CD4-positive, alpha-beta memory T cell (primary cell): ENCODE data around the gene RAP1GAP2. TPM values are rescaled to one million over a fixed set of nuclear protein-coding genes. Genes with fewer than 3 reads are reported as not detected.

ENCODE experiments used
- CTCF ChIA-PET: fragments of 350-600 bp; sonication (Branson Sonifier 250); formaldehyde crosslinking; loops from one replicate; lab custom pipeline; 2021; ENCODE audit warnings: inconsistent platforms; ENCODE audit not compliant: partially characterized antibody; lab: Charles Lee
- POLR2A ChIA-PET: fragments of 350-600 bp; sonication (Branson Sonifier 250); formaldehyde crosslinking; loops from one replicate; lab custom pipeline; 2021; ENCODE audit not compliant: partially characterized antibody; lab: Charles Lee
- DNase-seq, 5 donors: peaks; one replicate each; pipeline versions ENCODE4 v3.0.0 to v3.0.0-alpha.2; 2020 to 2022; ENCODE audit warnings: mixed read lengths in 1 of 5
- H3K27ac ChIP-seq: one replicate; pipeline ENCODE4 v1.7.0; 2013; ENCODE audit warnings: low read depth, low read length
- H3K27me3 ChIP-seq: 2 replicates; pipeline ENCODE4 v1.7.0; 2013; ENCODE audit warnings: mild to moderate bottlenecking, low read length, moderate library complexity; ENCODE audit not compliant: insufficient read depth
- H3K36me3 ChIP-seq: 2 replicates; pipeline ENCODE4 v1.7.0; 2013; ENCODE audit warnings: mild to moderate bottlenecking, low read length, moderate library complexity; ENCODE audit not compliant: insufficient read depth
- H3K4me1 ChIP-seq: 2 replicates; pipeline ENCODE4 v1.7.0; 2013; ENCODE audit warnings: mild to moderate bottlenecking, low read length, moderate library complexity; ENCODE audit not compliant: insufficient read depth
- H3K4me3 ChIP-seq, 2 donors: one replicate each; pipeline ENCODE4 v1.7.0; 2013; ENCODE audit warnings: low read length in 2 of 2, mild to moderate bottlenecking in 1 of 2
- H3K9me3 ChIP-seq, 2 donors: one replicate each; pipeline ENCODE4 v1.7.0; 2013; ENCODE audit warnings: low read length in 2 of 2, control low read depth in 1 of 2; ENCODE audit not compliant: control insufficient read depth in 1 of 2
- H3K27ac Mint-ChIP-seq, 7 donors: one replicate each; pipeline ENCODE4 v1.8.0; 2020 to 2021; ENCODE audit warnings: mixed read lengths in 7 of 7, mild to moderate bottlenecking in 6 of 7, inconsistent platforms in 3 of 7, moderate library complexity in 3 of 7
- H3K27me3 Mint-ChIP-seq, 2 donors: one replicate each; pipeline ENCODE4 v1.8.0; 2020 to 2021; ENCODE audit warnings: mixed read lengths in 2 of 2
- H3K36me3 Mint-ChIP-seq, 2 donors: one replicate each; pipeline ENCODE4 v1.8.0; 2020 to 2021; ENCODE audit warnings: mixed read lengths in 2 of 2, inconsistent platforms in 1 of 2, mild to moderate bottlenecking in 1 of 2
- H3K4me1 Mint-ChIP-seq, 4 donors: one replicate each; pipeline ENCODE4 v1.8.0; 2020 to 2021; ENCODE audit warnings: mixed read lengths in 4 of 4, mild to moderate bottlenecking in 1 of 4
- H3K4me3 Mint-ChIP-seq, 8 donors: one replicate each; pipeline ENCODE4 v1.8.0; 2020 to 2021; ENCODE audit warnings: mixed read lengths in 8 of 8, mild to moderate bottlenecking in 7 of 8, moderate library complexity in 6 of 8, inconsistent platforms in 3 of 8
- H3K9me3 Mint-ChIP-seq, 8 donors: one replicate each; pipeline ENCODE4 v1.8.0; 2020 to 2021; ENCODE audit warnings: mixed read lengths in 8 of 8, mild to moderate bottlenecking in 5 of 8, inconsistent platforms in 3 of 8, moderate library complexity in 1 of 8
- intact Hi-C: fragments of 100-400 bp; cut with micrococcal nuclease; formaldehyde crosslinking; loops from one replicate; pipeline ENCODE4 v1.15.1; 2023
- polyA plus RNA-seq, 2 donors: library from polyadenylated mRNA; unstranded; fragments of 300-500 nt; fragmentation: Illumina TruSeq; gene quantifications; one replicate each; pipeline ENCODE4 v1.2.3, GENCODE V29; 2021
- total RNA-seq, 2 experiments: library from RNA; stranded (reverse); gene quantifications; one replicate each; pipeline ENCODE4 v1.2.3, GENCODE V29; 2021

RAP1GAP2 gene
- total and polyA plus RNA-seq, 4 experiments from 2014 or later = 0.38 to 9.9 (median 8.0) TPM

DNA sequence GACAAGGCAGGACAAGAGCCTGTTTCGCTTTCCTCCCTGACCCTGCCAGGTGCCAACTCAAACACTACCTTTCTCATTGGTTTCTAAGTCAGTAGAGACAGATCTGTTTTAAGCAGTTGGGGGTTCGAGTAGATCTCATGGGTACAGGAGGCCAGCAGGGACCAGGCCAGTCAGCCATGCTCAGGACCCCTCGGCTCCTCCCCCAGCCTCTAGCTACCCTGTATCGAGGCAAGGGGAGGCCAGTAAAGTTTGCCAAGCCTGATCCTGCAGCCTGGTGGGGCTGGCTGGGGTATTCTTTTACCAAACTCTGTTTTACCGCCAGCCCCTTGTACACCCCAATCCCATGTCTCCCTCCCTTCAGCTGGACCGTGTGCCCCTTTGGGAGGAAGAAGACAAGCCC is 240.6 kb downstream of the RAP1GAP2 start:
- no peak overlapping the region for H3K4me3 ChIP-seq
- H3K4me1 ChIP-seq = peaks cover 10% of the 10 kb centered on the region
- CTCF ChIA-PET = interaction anchor here (0.7 to 0.8 kb wide), 2 partner anchors 25 to 127 kb away, joined by 3 read pairs; no protein-coding TSS in a partner anchor
- H3K36me3 ChIP-seq = no peaks in the 10 kb centered on the region
- no peak for DNase-seq
- no peaks in the 10 kb centered on the region for H3K9me3 ChIP-seq
- H3K27ac Mint-ChIP-seq = no peak overlapping the region
- POLR2A ChIA-PET = interaction anchor here (1.7 kb wide), 1 partner anchor 12 kb away, joined by 4 read pairs; no protein-coding TSS in a partner anchor
- intact Hi-C loops = no loop called here
- peaks cover 0 to 3% of the 10 kb centered on the region in 2 donors for H3K27me3 Mint-ChIP-seq
- peaks cover 5 to 13% (median 10%) of the 10 kb centered on the region in 4 donors for H3K4me1 Mint-ChIP-seq
- no peak overlapping the region for H3K27ac ChIP-seq
- H3K27me3 ChIP-seq = no peaks in the 10 kb centered on the region
- peaks cover 12 to 16% of the 10 kb centered on the region in 2 donors for H3K36me3 Mint-ChIP-seq
- peaks cover 0 to 3% (median 0%) of the 10 kb centered on the region in 8 donors for H3K9me3 Mint-ChIP-seq
- no peak overlapping the region for H3K4me3 Mint-ChIP-seq

DNA sequence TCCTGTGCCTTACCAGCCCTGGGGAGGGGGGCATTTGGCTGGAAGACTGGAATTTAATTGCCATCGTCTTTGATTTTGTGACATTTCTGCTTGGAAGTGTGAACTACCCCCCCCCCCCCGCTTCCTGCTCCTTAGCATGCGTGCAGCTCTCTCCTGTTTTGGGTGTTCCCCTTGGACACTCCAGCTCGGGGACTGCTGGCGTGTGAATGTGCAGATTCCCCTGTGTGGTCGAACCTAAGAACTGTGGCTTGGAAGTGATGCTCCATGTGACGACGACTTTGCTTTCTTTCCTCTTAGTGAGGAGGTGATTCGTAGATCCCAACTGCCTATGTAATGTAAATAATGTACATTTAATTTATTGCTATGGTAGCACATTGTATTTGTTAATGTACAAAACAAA is 241.0 kb downstream of the RAP1GAP2 start:
- peaks cover 0 to 5% (median under 1%) of the 10 kb centered on the region in 8 donors for H3K9me3 Mint-ChIP-seq

DNA sequence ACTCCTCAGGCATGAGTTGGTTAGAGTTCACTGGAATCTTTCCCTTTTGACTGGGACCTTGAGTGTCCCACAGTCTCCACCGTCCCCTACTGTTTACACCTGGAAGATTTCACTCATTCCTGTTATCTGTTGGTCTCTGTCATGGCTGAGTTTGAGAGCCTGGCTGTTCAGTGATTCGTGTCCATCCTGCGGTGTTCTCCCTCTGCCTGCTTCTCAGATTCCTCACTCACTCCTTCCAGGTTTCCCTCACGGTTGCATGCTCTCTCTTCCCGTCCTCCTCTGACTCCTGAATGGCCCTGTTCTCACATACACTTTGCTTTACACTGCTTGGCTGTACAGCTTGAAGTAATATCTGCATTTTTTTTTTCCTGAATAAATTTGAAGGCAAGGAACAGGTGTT is 242.7 kb downstream of the RAP1GAP2 start:
- Mint-ChIP-seq H3K27me3 (peaks cover 0 to 3% of the 10 kb centered on the region in 2 donors), H3K27ac (peak overlapping the region in 2 of 7 donors; percentile 53 to 75), H3K9me3 (peaks cover 0 to 18% (median 11%) of the 10 kb centered on the region in 8 donors), H3K36me3 (peaks cover 4 to 5% of the 10 kb centered on the region in 2 donors), H3K4me3 (peak overlapping the region in 1 of 8 donors; percentile 35), H3K4me1 (peaks cover 5 to 13% (median 10%) of the 10 kb centered on the region in 4 donors)
- POLR2A ChIA-PET = interaction anchor here (2.0 kb wide), 1 partner anchor 10 kb away, joined by 10 read pairs; no protein-coding TSS in a partner anchor
- no peaks in the 10 kb centered on the region for H3K9me3 ChIP-seq
- H3K4me1 ChIP-seq = peaks cover 10% of the 10 kb centered on the region
- DNase-seq = no peak
- H3K27ac ChIP-seq = no peak overlapping the region
- intact Hi-C loops = no loop called here
- H3K27me3 ChIP-seq = no peaks in the 10 kb centered on the region
- H3K36me3 ChIP-seq = no peaks in the 10 kb centered on the region
- CTCF ChIA-PET = interaction anchor here (0.7 to 1.3 kb wide), 2 partner anchors 10 to 24 kb away, joined by 3 to 7 read pairs; no protein-coding TSS in a partner anchor
- no peak overlapping the region for H3K4me3 ChIP-seq

More for the DNA sequence above, 241.0 kb downstream of the RAP1GAP2 start:
- H3K4me3 Mint-ChIP-seq = no peak overlapping the region
- Histone ChIP-seq H3K9me3 (no peaks in the 10 kb centered on the region), H3K27ac (no peak overlapping the region), H3K4me3 (no peak overlapping the region), H3K27me3 (no peaks in the 10 kb centered on the region), H3K36me3 (no peaks in the 10 kb centered on the region), H3K4me1 (peaks cover 10% of the 10 kb centered on the region)
- no peak overlapping the region for H3K27ac Mint-ChIP-seq
- POLR2A ChIA-PET = interaction anchor here (1.7 kb wide), 1 partner anchor 11 kb away, joined by 4 read pairs; no protein-coding TSS in a partner anchor
- DNase-seq = no peak
- H3K27me3 Mint-ChIP-seq = peaks cover 0 to 3% of the 10 kb centered on the region in 2 donors
- peaks cover 5 to 13% (median 10%) of the 10 kb centered on the region in 4 donors for H3K4me1 Mint-ChIP-seq
- intact Hi-C loops = no loop called here
- H3K36me3 Mint-ChIP-seq = peaks cover 11 to 14% of the 10 kb centered on the region in 2 donors
- CTCF ChIA-PET = no interaction called here

DNA sequence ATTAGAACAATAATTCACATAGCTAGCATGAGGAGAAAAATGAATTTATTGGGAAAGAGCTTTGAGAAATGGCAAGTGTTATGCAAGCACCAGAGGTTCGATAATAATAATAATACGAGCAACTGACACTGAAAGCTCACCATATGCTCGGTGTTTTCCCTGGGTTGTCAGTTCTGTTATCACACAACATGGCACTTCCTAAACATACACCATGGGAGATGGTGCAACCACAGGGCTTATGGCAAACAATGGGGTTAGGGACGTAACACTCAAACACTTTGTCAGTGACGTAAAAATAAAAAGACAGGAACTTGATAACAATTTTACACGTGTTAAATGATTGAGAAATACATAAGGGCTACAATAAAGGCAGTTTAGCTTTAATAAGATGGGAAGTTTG is 243.5 kb downstream of the RAP1GAP2 start:
- intact Hi-C loops = no loop called here
- H3K4me1 Mint-ChIP-seq = peaks cover 5 to 13% (median 10%) of the 10 kb centered on the region in 4 donors
- H3K9me3 ChIP-seq = no peaks in the 10 kb centered on the region
- no peaks in the 10 kb centered on the region for H3K27me3 ChIP-seq
- ChIA-PET POLR2A (interaction anchor here (2.0 kb wide), 1 partner anchor 9 kb away, joined by 10 read pairs; no protein-coding TSS in a partner anchor), CTCF (interaction anchor here (0.9 to 1.3 kb wide), 2 partner anchors 9 to 24 kb away, joined by 3 to 7 read pairs; no protein-coding TSS in a partner anchor)
- peaks cover 3 to 4% of the 10 kb centered on the region in 2 donors for H3K36me3 Mint-ChIP-seq
- H3K4me3 Mint-ChIP-seq = peak overlapping the region in 2 of 8 donors; percentile 20 to 39
- peaks cover 10% of the 10 kb centered on the region for H3K4me1 ChIP-seq
- H3K27ac Mint-ChIP-seq = peak overlapping the region in 2 of 7 donors; percentile 36 to 41
- H3K27me3 Mint-ChIP-seq = peaks cover 0 to 3% of the 10 kb centered on the region in 2 donors
- no peak overlapping the region for H3K27ac ChIP-seq
- no peaks in the 10 kb centered on the region for H3K36me3 ChIP-seq
- no peak overlapping the region for H3K4me3 ChIP-seq
- H3K9me3 Mint-ChIP-seq = peaks cover 0 to 24% (median 17%) of the 10 kb centered on the region in 8 donors
- DNase-seq = peak in 1 of 5 donors; percentile 25

DNA sequence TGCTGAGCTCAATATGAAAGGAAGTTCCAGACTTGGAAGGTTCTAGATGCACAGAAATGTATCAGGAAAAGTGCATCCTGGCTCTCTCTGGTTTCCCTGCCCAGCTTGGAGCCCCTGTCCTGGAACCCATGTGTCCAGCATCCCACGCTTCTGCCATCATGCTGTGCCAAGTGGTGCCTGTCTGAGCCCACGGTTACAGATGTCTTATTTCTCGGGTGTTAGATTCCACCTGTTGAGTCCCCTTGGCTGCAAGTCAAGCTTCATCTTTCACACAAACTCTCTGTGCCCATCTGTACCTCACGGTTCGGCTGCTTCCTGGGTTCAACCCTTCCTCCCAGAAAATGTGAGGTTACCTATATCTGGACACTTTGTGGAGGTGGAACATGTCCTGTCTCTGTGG is 244.6 kb downstream of the RAP1GAP2 start:
- ChIA-PET CTCF (interaction anchor here (1.3 kb wide), 1 partner anchor 8 kb away, joined by 3 read pairs; no protein-coding TSS in a partner anchor), POLR2A (no interaction called here)
- no peaks in the 10 kb centered on the region for H3K27me3 ChIP-seq
- Mint-ChIP-seq H3K4me3 (no peak overlapping the region), H3K4me1 (peaks cover 5 to 13% (median 9%) of the 10 kb centered on the region in 4 donors), H3K36me3 (peaks cover 0 to under 1% of the 10 kb centered on the region in 2 donors), H3K27ac (no peak overlapping the region), H3K9me3 (peaks cover 0 to 24% (median 17%) of the 10 kb centered on the region in 8 donors), H3K27me3 (peaks cover 0 to 3% of the 10 kb centered on the region in 2 donors)
- H3K4me3 ChIP-seq = no peak overlapping the region
- no peak overlapping the region for H3K27ac ChIP-seq
- DNase-seq = no peak
- peaks cover 10% of the 10 kb centered on the region for H3K4me1 ChIP-seq
- no peaks in the 10 kb centered on the region for H3K36me3 ChIP-seq
- intact Hi-C loops = no loop called here
- no peaks in the 10 kb centered on the region for H3K9me3 ChIP-seq

DNA sequence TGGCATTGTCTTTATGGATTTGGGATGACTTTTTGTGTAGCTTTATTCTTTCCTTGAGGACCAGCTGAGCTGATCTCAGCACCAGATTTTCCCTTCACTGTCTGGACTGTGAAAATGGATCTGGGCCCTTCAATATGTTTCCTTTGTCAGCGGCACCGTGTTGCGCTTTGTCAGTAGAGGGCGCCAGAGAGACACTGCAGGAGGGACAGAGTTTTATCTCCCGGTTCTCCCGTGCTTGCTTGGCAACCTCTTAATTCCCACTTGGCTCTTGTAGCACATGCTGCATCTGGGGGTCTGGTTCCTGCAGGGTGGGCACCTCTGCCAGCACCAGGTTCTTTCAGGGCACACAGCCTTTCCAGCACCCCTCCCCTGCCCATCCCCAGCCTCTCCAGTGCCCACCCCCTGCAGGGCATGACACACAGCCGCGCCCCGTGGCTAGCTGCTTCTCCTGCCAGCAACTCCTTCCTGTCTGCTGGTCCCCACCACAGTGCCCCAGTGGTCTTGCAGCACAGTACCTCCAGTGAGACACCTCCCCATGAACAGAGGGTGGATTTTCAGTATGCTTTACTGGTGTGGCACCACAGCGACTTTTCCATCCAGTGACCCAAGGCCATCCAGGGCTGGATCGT is 247.6 kb downstream of the RAP1GAP2 start:
- Histone ChIP-seq H3K27ac (no peak overlapping the region), H3K36me3 (no peaks in the 10 kb centered on the region), H3K4me3 (no peak overlapping the region), H3K9me3 (no peaks in the 10 kb centered on the region), H3K27me3 (no peaks in the 10 kb centered on the region), H3K4me1 (peaks cover 16% of the 10 kb centered on the region)
- intact Hi-C loops = no loop called here
- POLR2A ChIA-PET = no interaction called here
- Mint-ChIP-seq H3K4me3 (no peak overlapping the region), H3K9me3 (peaks cover 0 to 24% (median 17%) of the 10 kb centered on the region in 8 donors), H3K27me3 (peaks cover 0 to 3% of the 10 kb centered on the region in 2 donors), H3K36me3 (peaks cover 0 to under 1% of the 10 kb centered on the region in 2 donors), H3K27ac (no peak overlapping the region), H3K4me1 (peaks cover 6 to 16% (median 10%) of the 10 kb centered on the region in 4 donors)
- CTCF ChIA-PET = no interaction called here
- no peak for DNase-seq

DNA sequence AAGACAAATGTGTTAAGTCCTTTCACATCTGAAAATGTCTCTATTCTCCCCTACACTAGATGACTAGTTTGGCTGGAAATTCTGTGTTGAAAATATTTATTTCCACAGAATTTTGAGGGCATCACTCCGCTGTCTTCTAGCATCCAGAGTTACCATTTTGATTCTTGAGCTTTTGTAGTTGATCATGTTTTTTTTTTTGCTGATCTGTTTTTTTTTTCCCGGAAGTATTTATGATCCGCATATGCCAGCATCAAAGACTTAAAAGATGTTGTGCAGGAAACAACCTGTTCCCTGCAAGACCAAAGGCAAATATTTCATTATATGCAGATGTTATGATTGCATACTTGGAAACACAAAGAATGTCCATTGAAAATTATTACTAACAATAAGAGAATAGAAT is 250.5 kb downstream of the RAP1GAP2 start:
- Histone ChIP-seq H3K36me3 (no peaks in the 10 kb centered on the region), H3K9me3 (no peaks in the 10 kb centered on the region), H3K27ac (no peak overlapping the region), H3K4me1 (peaks cover 15% of the 10 kb centered on the region), H3K27me3 (no peaks in the 10 kb centered on the region), H3K4me3 (no peak overlapping the region)
- DNase-seq = no peak
- Mint-ChIP-seq H3K27me3 (no peaks in the 10 kb centered on the region), H3K36me3 (peaks cover 0 to 4% of the 10 kb centered on the region in 2 donors), H3K4me3 (no peak overlapping the region), H3K9me3 (peaks cover 0 to 24% (median 17%) of the 10 kb centered on the region in 8 donors), H3K27ac (no peak overlapping the region), H3K4me1 (peaks cover 0 to 14% (median 6%) of the 10 kb centered on the region in 4 donors)
- POLR2A ChIA-PET = no interaction called here
- intact Hi-C loops = loop anchor here (5.0 kb wide), 4 partner anchors 601 to 801 kb away; partner anchors contain the start of genes EMC6, NCBP3 and TAX1BP3
- CTCF ChIA-PET = no interaction called here
